Inflammatory macrophage treated with lipopolysaccharide for 1 hour (primary cell): ENCODE measurements around the gene MACC1.

ENCODE experiments used
- DNase-seq, 2 donors: peaks; one replicate each; pipeline ENCODE4 v3.0.0-alpha.2; 2020 to 2022

The MACC1 gene

DNA sequence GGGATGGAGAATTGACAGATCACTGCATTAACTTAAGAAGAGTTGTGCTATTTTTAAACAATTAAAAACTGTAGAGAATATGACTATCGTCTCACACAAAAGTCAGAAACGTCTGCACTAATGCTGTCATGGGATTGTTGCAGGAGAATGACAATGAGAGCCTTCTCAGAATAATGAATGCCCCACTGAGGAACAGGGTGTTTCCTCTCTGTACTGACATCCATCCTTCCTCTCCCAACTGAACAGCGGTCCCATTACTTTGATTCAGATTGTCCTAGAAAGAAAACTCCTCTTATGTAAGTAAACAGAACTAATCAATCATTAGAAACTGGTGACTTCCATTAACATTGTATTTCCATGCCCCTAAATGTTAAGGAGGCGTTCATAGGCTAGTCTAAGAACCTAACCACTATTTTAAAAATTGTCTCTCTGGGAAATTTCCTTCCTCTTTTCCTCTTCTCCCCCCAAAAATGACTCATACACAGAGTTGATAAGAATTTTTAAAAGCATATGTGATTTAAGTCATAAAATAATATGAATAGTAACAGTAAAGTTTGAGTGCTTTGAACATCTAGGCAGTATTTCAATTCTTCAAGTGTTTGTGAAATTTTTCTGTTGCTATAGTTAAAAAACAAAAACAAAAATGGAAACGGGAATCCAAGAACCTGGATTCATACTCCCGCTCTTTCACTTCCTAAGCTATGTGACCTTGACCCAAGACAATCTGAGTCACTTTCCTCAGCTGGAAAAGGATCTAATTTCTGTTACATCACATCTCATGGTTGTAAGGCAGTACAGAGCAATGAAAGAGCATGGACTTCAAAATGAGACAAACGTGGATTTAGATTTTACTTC lies 12.7 kb upstream of the MACC1 start:
- DNase-seq, result peak; percentile 75 to 93

DNA sequence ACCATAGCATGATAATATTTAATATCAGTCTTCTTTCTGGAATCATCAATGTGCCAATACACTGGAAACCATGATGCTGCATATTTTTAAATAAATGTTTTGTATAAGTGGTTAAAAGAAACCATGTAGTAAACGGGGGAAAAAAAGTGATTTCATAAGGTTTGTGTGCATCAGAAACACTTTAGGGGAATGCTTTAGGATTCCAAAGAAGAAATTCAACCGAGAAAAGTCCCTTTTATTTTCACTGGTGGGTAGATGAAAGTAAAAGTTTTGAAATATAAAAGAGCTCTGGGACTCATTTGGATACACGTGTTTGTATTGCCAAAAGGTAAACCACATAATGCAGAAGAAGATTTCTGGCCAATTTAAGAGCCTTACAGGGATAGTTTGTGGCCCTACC lies 11.9 kb upstream of the MACC1 start:
- DNase-seq, result peak; percentile 14 to 44

DNA sequence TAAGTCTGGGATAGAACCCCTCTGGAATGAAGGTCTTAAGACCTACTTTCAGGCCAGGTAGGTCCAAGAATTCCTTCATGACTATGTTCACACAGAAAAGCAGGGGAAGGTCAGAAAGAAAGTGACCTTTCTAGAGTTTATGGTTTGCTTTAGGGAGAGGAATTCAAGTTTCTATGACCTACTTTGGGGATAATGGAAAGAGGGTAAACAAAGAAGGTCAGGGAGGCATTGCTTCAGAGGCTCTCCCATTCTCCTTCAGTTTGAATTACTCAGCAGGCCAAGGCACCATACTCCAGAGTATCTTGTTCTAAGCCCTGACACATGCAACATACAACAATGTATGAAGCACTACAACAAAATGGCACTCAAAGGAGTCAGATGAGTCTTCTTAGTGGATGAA lies 11.5 kb upstream of the MACC1 start:
- DNase-seq, result no peak

DNA sequence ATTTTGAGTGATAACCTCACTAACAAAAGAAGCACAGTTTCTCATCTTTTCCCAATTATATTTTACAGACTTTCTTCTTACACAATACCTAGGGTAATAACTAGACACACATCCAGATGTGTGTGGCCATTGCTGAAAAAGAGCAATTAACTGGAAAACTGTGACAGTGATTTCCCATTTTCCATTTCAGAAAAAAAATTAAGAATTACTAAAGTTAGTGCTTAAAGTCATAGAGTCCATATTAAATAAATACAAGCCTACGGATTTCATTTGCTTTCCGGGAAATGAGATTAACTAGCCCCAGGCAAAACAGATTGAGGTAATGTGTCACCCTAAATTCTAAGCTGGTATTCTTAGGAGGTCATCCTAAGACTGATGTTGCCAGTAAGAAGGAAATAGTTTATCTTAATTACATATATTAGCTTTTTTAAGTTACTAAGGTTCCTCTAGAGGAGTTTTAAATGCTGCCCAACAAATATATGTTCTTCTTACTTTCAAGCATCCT lies 10.2 kb upstream of the MACC1 start:
- no peak for DNase-seq

DNA sequence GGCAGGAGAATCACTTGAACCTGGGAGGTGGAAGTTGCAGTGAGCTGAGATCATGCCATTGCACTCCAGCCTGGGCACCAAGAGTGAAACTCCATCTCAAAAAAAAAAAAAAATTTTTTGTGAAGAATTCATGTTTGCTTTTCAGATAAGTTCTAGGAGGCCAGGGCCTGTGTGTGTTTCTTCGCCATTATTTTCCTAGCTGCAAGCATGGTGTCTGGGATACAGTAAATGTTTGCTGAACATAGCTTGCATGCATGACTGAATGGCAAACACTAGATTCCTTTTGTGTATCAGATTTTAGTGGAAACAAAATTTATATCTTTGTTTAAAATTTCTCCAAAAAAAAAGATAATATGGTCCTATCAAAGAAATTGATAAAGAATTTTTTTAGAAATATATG lies 9.7 kb upstream of the MACC1 start:
- no peak for DNase-seq

DNA sequence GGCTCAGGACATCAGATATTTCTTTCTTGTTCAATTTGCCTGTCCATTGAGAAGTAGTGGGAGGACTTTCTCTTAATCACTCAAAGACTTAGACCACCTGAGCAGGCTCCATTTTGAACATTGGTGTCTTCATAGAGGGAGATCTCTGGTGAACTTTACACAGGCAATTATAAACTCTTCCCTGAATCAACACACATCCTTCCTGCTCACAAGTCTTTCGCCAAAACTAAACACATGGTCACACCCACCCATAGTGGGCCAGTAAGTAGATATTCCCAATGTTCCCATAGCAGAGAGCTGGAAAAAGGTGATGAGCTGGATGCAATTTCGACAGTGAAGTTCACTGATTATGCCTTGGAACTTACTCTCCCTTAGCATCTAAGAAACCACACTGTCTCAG lies 8.2 kb upstream of the MACC1 start:
- DNase-seq, result no peak

DNA sequence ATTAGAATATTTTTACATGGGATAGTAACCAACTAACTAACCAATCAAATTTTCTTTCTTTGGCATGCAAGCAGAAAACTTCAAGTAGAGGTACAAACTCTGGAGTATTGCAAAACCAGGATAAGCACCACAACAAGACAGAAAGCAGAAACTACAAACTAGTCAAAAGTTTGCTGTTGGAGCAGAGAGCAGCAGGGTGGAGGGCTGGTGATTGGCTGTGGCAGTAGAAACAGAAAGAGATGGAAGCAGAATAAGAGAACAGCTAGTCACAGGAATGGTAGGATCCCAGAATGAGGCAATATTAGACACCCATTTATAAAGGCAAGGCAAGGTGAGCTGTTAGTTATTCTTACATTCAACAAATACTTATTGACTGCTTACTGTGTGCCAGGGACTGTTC lies 6.8 kb upstream of the MACC1 start:
- DNase-seq, result peak; percentile 54 to 69

DNA sequence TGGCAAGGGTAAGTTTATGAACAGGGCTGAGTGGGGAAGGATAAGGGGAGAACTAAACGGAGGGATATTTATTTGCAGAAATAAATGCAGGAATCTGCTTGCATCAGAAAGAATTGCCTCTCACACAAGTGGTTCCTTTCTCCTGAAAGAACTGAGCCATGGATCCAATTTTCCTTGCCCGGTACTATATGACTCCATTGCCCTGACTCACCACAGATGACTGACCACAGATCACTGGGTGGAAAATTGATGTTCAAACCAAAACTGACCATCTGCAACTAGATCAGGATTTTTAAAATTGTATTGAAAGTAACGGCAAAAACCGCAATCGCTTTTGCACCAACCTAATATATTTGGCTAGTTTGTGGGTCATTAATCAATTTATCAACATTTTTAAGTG lies 6.2 kb upstream of the MACC1 start:
- DNase-seq, result no peak

DNA sequence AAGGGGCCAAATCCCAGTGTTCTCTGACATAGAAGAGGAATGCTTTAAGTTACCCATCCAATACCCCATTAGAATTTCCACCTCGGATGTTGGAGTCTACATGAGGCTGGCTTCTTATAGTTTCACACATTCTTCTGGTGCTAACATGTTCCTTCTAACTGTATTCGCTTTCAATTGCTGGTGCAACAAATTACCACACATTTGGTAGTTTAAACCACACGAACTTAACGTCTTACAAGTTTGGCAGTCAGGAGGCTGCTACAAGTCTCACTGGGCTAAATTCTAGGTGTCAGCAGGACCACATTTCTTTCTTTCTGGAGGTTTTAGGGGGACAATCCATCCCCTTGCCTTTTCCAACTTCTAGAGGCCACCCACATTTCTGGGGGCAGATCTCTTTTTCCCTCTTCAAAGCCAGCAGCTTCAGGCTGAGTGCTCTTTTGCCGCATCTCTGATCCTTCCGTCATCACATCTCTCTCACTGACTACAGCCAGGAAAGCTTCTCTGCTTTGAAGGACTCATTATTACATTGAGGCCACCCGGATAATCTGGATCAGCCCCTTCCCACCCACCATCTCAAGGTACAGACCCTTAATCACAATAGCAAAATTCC lies 5.1 kb upstream of the MACC1 start:
- DNase-seq, result no peak

DNA sequence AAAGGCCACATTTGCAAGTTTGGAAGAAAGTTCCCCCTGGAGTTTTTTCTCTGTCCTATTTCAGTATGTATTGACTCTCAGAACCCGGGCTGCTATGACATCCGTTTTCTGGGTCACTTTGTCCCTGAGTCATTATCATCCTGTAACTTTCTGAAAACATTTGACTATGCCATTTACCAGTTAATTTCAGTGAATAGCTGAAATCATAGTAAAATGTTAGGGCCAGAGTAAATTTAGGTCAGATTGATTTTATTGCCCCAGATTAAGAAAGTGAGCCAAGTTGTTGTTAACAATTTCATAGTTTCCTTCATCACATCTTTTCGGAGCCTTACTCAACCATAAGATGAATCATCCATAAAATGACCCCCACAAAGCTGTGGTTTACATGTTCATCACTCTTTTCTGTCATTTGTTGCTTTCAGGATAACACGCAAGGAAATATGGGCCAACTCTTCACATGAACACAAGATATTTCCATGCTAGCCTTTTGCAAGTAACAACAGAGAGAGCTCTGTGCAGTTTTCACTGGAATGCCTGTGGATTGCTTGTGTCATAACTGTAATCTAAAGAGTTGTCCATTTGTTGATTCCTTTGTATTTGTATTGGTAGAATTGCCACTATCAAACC lies 3.9 kb upstream of the MACC1 start:
- DNase-seq, result peak; percentile 88 to 95

DNA sequence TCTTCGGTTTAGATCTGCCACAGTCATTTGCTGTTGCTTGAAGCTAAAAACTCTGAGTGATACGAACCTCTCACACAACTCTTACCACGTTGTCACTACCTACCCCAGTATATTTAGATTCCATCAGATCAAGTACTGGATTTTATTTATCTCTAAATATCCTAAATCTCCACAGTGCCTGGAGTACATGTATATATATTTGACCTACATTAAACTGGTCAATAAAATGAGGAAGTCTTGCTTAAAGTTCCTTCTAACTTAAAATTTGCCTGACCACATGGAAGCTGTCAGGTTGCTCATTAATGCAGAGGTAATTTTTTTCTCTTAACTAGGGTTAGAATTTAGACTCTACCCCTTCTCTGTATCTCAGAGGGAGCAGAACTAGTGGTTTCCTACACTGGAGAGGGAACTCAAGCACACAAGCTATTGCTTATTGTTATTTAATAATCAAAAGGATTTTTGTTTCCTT lies 3.1 kb upstream of the MACC1 start:
- peak in 1 of 2 donors; percentile 60 for DNase-seq

DNA sequence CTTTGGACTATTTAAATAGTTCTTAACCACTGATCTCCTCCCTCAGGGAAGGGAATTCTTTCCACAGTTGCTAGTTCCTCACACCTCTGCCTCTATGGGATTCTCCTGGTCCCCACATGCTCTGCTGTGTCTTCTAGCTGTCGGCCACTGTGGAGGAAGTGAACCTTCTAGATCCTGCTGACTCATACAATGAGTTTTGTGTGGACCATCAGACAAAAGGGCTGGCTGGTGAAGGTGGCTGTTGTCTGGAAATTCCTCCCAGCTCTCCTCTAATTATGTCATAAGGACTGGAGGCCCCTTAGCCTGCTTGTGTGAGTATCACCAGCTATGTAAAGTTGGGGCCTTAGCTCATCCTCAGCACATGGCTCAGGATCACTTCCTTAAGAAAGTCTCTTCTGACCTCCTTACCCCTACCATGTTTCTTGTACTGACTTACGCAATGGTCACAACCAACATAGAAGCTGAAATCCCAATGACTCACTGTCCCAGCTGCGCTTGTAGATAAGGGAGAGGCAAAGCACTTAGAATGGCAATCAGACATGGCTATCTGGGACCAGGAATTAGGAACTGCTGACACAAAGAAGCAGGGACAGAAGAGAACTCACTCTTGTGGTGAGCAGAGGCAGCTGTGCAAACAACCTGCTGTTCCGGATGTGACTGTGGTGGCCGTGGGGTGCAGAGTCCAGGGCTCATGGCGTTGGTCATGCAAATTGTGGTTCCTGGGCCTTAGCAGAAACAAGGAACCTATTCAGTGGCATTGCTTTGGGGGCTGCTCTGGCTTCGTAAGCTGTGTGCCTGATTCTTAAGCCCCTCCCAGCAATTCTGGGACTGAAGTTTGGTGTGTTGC lies 2.5 kb upstream of the MACC1 start:
- DNase-seq, result peak; percentile 95 to 100

DNA sequence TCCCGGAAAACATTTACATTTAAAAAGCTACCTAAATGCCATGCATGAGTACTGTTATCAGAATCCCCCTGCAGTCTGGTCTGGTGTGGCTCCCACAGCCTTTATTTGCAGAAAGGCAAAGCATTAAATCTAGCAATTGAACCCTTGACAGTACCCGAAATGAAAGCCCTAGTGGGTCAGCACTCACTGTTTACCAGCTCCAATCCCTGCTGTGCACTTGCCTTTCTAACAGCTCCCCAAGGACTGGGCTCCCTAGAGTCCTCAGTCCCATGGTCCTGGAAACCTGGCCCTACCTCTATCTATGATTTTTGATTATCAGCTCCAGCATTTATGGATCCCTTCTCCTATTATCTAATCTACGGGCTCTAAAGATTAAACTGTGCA lies 1.9 kb upstream of the MACC1 start:
- DNase-seq, result no peak

DNA sequence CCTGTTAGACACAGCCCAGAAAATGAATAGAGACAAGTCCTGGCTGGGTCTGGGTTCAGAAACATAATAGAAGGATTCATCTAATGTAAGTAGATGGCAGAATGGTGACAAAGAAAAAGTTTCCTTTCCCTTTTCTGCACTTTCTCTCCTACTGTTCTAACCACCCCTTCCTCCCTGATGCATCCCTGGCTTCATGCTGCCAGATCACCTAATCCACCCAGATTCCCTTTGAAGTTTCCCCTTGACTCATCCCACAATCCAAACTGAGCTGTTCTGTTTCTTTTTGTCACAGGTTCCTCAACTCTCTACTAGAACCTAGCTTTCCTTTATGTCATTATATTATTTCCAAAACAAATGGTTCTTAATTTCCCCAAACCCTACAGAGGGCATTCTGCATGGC lies 1.1 kb upstream of the MACC1 start:
- peak; percentile 41 to 46 for DNase-seq

DNA sequence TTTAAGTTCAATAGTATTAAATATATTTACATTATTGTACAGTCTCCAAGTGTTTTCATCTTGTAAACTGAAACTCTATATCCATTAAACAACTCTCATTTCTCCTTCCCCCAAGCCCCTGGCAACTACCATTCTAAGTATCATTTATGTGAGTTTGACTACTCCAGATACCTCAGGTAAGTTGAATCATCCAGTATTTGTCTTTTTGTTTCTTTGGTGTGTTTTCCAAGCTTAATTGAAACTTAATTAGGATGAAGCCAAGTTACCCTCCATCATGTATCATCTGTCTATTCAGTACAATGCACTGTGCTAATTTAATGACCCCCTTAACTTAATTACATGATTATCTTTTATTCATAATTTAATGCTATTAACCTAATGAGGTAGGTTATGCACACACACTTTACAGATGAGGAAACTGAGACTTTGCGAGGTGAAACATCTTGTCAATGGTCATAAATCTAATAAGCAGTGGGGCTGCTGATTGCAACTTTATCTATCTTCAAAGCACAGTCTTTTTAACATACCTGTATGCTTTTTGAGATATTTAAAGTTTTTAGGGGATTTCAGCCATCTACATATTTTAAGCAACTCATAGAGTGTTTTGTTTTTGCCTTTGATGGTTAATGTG lies 663 bp downstream of the MACC1 start:
- DNase-seq, result peak in 1 of 2 donors; percentile 11

DNA sequence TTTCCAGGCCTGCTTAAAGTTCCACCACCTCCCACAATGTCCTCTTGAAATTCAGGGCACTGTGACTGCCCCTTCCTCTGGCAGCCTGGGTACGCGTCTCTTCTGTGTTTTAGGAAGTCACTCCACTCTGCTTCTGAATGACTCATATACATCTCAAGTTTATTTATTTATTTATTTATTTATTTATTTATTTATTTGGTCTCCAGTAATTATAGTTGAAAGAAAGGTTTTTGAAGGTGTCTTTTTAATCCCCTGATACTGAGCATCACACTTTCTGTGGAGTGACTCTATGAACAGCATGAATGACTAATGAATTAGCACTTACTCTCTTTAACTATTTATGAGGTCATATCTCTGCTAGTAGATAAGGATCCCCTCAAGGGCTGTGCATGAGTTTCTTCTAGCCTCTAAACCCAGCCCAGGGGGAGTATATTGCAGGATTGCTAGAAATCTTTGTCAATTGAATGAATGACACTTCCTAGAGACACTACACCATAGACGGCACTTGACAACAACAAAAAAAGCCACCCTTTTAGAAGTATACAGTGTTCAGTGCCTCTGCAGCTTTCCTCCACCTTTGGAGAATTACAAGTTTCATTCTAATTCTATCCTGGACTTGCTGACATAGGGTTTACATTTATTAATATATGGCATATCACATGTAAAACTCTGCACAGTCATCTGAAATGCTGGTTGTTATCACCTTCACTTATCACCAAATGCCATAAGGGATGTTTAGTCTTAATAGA lies 2.1 kb downstream of the MACC1 start:
- peak; percentile 60 to 74 for DNase-seq

DNA sequence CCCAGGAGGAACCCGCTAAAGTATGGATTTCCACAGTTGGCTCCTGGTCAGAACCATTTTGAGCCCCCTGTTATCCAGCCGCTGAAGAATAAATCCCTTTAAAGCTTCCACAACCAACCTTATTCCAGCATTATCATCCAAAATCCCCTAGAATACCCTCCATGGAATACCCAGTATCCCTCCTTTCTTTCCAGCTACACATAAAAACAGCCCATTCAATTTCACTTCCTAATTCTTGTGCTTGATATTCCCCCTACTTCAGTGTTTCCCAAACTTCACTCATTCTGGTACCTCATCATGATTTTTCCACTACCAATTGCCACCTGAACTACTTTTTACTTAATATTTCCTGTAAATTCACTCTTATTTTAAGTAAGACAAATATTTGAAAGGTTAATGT lies 3.1 kb downstream of the MACC1 start:
- DNase-seq, result peak in 1 of 2 donors; percentile 10

DNA sequence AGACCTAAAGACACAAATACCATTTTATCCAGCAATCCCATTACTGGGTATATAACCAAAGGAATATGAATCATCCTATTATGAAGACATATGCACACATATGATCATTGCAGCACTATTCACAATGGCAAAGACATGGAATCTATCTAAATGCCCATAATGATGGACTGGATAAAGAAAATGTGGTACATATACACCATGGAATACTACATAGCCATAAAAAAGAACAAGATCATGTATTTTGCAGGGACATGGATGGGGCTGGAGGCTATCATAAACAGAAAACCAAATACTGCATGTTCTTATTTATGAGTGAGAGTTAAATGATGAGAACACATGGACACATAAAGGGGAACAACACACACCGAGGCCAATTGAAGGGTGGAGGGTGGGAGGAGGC lies 3.8 kb downstream of the MACC1 start:
- DNase-seq, result no peak

DNA sequence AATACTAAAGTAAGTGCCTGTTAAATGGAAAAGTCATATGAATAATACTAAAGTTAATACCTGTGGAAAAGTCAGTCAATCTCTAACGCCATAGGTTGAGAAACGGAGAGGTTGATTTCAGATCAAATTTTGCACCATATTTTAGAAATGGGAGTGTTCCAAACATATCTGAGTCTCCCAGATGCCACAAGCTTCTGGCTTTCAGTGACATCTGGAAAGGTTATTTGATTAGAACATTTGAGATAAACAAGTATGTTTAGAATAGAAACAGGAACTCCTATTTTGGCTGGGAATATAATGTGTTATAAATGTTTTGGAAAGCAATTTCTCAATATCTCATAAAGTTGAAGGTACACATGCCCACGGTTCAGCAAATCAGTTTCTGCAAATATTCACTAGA lies 5.8 kb downstream of the MACC1 start:
- no peak for DNase-seq

DNA sequence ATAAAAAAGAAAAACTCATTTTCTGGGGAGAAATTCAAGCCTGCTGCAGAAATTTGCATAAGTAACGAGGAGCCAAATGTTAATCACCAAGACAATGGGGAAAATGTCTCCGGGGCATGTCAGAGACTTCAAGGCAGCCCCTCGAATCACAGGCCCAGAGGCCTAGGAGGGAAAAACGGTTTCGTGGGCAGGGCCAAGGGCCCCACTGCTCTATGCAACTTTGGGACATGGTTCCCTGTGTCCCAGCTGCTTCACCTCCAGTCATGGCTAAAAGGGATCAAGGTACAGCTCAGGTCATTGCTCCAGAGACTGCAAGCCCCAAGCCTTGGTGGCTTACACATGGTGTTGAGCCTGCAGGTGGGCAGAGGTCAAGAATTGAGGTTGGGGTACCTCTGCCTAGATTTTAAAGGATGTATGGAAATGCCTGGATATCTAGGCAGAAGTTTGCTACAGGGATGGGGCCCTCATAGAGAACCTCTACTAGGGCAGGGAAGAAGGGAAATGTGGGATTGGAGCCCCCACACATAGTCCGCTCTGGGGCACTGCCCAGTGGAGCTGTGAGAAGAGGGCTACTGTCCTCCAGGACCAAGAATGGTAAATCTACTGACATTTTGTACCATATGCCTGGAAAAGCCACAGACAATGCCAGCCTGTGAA lies 8.4 kb downstream of the MACC1 start:
- no peak for DNase-seq

DNA sequence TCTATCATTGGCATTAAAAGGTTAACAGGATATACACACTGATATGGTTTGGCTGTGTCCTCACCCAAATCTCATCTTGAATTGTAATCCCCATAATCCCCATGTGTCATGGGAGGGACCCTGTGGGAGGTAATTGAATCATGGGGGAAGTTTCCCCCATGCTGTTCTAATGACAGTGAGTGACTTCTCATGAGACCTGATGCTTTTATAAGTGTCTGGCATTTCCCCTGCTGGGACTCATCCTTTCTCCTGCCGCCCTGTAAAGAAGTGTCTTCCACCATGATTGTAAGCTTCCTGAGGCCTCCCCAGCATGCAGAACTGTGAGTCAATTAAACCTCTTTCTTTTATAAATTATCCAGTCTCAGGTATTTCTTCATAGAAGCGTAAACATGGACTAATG lies 9.4 kb downstream of the MACC1 start:
- DNase-seq, result peak in 1 of 2 donors; percentile 11
